ENCODE results near the gene GRAMD1B. TPM values are rescaled to one million over a fixed set of nuclear protein-coding genes. Genes with fewer than 3 reads are reported as not detected.
A peak's percentile ranks its signal among the peaks of the same experiment; 100 is the strongest.

The GRAMD1B gene
- total and polyA plus RNA-seq, 8 donors = 3.3 to 7.4 (median 4.8) TPM

DNA sequence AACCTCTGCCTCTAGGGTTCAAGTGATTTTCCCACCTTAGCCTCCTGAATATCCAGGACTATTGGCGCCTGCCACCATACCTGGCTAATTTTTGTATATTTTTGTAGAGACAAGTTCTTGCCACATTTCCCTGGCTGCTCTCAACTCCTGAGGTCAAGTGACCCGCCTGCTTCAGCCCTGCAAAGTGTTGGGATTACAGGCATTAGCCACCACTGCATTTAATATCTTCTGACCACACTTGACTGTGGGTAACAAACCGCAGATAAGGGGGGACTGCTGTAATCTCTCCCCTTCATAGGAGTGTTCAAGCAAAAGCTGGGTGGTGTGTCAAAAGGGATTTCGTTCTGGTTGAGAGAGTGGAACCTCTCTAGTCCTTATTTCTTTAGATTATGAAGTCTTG, 53.4 kb downstream of the GRAMD1B start:
- H3K9me3 ChIP-seq = no peaks in the 10 kb centered on the region
- no peaks in the 10 kb centered on the region for H3K27me3 ChIP-seq
- intact Hi-C loops (cut with DNase I) = loop anchor here in 1 of 2 donors (5.0 kb wide), 1 partner anchor 181 kb away; no protein-coding TSS in a partner anchor
- ATAC-seq = peak; percentile 22
- DNase-seq = no peak
- H3K27ac ChIP-seq = no peak overlapping the region
- TF ChIP-seq CTCF (IDR thresholded peaks at IDR 0.05) = no peak
- no peak overlapping the region for H3K4me3 ChIP-seq
- peaks cover 0 to 22% of the 10 kb centered on the region in 2 donors for H3K4me1 ChIP-seq
- H3K36me3 ChIP-seq = no peaks in the 10 kb centered on the region

- TF ChIP-seq CTCF (IDR thresholded peaks at IDR 0.05) = no peak
- intact Hi-C loops (cut with DNase I) = loop anchor here in 1 of 2 donors (5.0 kb wide), 1 partner anchor 182 kb away; no protein-coding TSS in a partner anchor
Observed at GRCh38 chr11:123484448-123484847, 54.4 kb downstream of the GRAMD1B start.

DNA sequence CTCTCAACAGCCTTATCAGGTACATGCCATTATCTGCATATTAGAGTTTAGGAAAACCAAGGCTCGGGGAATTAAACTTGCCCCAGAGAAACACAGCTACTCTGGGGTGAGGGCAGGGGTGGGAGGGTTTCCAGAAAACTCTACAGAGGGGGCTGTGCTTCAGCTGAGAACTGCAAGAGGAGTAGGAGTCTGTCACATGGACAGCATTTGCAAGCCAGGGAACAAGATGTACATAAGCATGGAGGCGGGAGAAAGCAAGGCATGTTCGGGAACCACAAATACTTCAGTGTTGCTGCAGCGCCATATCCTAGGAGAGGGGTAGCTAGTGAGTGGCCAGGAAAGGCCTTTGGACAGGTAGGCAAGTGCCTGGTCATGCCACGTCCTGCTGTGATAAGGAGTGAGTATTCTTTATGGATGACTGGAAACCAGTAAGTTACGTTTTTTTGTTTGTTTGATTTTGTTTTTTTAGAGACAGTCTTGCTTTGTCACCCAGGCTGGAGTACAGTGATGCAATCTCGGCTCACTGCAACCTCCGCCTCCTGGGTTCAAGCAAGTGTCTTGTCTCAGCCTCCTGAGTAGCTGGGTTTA, 57.2 kb downstream of the GRAMD1B start:
- ATAC-seq (no peak), DNase-seq (no peak)
- H3K9me3 ChIP-seq = no peaks in the 10 kb centered on the region
- no peak overlapping the region for H3K4me3 ChIP-seq
- no peaks in the 10 kb centered on the region for H3K27me3 ChIP-seq
- H3K4me1 ChIP-seq = no peaks in the 10 kb centered on the region
- no peak overlapping the region for H3K27ac ChIP-seq
- intact Hi-C loops (cut with DNase I) = no loop called here
- no peaks in the 10 kb centered on the region for H3K36me3 ChIP-seq
- no peak for TF ChIP-seq CTCF (IDR thresholded peaks at IDR 0.05)

More at GRCh38 chr11:123484448-123484847, 54.4 kb downstream of the GRAMD1B start:
- Histone ChIP-seq H3K27ac (no peak overlapping the region), H3K27me3 (no peaks in the 10 kb centered on the region), H3K4me1 (peaks cover 0 to 12% of the 10 kb centered on the region in 2 donors), H3K36me3 (no peaks in the 10 kb centered on the region), H3K4me3 (no peak overlapping the region), H3K9me3 (no peaks in the 10 kb centered on the region)
- ATAC-seq (no peak), DNase-seq (no peak)

GRCh38 chr11:123490527-123490926, 60.5 kb downstream of the GRAMD1B start:
- intact Hi-C loops (cut with DNase I) = no loop called here

GRCh38 chr11:123491241-123491640, 61.2 kb downstream of the GRAMD1B start:
- no peak overlapping the region for H3K27ac ChIP-seq
- H3K27me3 ChIP-seq = no peaks in the 10 kb centered on the region
- intact Hi-C loops (cut with DNase I) = no loop called here
- no peaks in the 10 kb centered on the region for H3K4me1 ChIP-seq
- no peak for ATAC-seq
- H3K4me3 ChIP-seq = no peak overlapping the region
- H3K36me3 ChIP-seq = no peaks in the 10 kb centered on the region
- no peak for DNase-seq
- no peak for TF ChIP-seq CTCF (IDR thresholded peaks at IDR 0.05)
- H3K9me3 ChIP-seq = no peaks in the 10 kb centered on the region

More at GRCh38 chr11:123490527-123490926, 60.5 kb downstream of the GRAMD1B start:
- Histone ChIP-seq H3K4me1 (no peaks in the 10 kb centered on the region), H3K36me3 (no peaks in the 10 kb centered on the region), H3K4me3 (no peak overlapping the region), H3K27me3 (no peaks in the 10 kb centered on the region), H3K27ac (no peak overlapping the region), H3K9me3 (no peaks in the 10 kb centered on the region)
- ATAC-seq = no peak
- no peak for TF ChIP-seq CTCF (IDR thresholded peaks at IDR 0.05)
- no peak for DNase-seq

Data from left lung (tissue), 10 donors.